ENCODE measurements around the gene KCNJ16.

The KCNJ16 gene

DNA sequence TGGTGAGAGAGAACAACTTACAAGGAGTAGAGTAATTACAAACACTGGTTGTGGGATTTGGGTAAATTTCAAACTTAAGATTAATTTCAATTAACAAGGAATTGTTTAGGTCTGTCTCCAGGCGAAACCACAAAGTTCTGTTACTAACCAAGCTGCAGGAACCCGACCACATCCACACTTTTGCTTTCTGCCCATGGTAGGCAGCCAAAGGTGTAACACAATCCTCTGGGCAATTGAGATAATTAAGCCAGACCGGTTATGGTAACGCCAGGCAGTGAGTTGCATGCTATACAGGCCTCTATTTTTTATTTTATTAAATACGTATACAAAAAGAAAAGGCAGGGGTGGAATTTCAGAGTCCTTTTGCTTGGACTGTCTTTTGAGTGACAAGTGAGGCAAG, 106.4 kb downstream of the KCNJ16 start:
- DNase-seq, result no peak

DNA sequence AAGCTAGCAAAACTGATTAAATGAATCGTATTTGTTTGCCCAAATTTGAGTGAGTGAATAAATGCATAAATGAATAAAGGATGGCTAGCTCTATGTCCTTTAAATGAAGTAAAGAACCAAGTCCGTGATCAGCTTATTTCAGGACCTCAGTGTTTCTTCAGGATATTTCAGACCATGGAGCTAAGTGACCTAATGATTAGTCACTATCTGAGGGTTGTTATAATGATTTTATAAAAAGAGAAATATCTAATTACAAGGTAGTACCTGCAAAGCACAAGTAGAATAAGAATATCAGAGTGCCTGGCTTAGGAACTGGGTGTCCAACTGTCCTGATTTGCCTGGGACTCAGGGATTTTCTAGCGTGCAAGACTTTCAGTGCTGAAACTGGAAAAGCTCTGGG, 106.8 kb downstream of the KCNJ16 start:
- no peak for DNase-seq

DNA sequence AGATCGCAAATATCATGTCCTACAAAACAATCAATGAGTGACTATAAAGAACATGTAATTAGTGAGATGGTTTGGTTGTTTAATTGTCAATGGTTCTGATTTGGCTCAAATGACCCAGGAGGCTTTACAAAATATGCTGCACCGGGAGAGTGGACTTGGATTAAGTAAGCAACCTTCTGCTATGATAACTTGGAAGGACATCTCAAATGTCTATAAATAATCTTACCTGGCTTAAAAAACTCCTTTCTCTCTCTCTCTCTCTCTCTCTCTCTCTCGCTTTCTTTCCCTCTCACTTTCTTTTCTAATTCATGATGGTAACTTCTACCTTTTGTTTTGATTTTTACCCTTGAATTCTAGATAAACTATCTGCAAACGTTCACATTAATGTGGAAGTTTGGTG, 108.5 kb downstream of the KCNJ16 start:
- no peak for DNase-seq

DNA sequence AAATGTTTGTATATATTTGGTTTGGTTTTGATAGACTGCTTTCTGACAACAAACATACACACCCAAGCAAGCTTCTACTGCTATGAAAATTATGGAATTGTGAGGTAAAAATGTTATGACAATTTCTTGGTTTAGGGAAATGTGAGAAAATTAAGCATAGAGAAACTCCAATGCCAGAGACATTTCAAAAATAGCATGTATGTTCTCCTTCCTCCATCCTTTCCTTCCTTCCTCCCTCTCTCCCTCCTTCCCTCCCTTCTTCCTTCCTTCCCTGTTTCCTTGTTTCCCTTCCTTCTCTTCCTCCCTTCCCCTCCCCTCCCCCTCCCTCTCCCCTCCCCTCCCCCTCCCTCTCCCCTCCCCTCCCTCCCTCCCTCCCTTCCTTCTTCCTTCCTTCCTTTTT, 109.2 kb downstream of the KCNJ16 start:
- no peak for DNase-seq

DNA sequence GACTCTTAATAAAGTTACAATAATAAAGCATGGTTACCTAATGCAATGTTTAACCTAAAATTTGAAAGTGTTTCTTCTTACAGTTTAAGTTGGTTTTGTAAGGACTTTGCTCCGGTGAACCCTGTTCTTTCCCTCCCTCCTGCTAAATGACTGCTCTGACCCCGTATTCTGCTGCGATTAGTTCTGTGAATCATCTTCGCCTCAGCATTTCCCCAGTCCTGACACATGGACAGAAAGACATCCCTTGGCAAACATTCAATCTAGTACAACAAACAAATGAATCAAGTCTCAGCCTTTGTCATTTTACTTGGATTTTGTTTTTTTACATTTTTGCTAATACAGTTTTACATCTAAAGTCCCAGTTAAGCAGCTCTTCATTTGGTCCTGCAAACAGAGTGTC, 109.7 kb downstream of the KCNJ16 start:
- peak; percentile 19 for DNase-seq

Measured in suppressor macrophage treated with lipopolysaccharide for 4 hours (primary cell).